ENCODE data around the gene METRNL. TPM values are rescaled to one million over a fixed set of nuclear protein-coding genes. Genes with fewer than 3 reads are reported as not detected.

METRNL gene
- total RNA-seq, 2 experiments from 2014 or later, result 23.3 to 24.1 TPM

DNA sequence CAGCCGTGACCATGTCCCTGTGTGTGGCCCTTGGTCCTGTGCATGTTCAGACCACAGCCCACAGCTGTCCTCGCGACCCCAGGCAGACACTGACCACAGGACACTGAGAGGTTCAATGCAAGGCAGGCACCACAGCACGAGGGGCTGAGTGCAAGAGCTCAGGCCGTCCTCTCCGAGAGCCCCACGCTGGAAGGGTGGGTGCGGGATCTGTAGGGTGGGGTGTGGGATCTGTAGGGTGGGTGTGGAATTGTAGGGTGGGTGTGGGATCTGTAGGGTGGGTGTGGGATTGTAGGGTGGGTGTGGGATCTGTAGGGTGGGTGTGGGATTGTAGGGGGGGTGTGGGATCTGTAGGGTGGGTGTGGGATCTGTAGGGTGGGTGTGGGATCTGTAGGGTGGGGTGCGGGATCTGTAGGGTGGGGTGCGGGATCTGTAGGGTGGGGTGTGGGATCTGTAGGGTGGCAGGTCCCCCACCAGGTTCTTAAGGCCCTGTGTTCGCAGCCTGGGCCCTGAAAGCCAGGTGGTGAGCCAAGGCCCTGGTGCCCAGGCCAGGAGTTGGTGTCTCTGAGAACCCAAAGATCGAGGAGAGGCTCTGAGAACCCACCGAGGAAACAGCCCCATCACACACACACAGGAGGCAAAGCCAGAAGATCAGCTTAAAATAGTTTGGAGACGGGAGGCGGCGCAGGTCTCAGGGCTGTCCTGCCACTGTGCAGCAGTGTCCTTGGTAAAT is 48.2 kb downstream of the METRNL start:
- H3K9me3 Mint-ChIP-seq, result no peaks in the 10 kb centered on the region
- CTCF ChIA-PET, result no interaction called here

DNA sequence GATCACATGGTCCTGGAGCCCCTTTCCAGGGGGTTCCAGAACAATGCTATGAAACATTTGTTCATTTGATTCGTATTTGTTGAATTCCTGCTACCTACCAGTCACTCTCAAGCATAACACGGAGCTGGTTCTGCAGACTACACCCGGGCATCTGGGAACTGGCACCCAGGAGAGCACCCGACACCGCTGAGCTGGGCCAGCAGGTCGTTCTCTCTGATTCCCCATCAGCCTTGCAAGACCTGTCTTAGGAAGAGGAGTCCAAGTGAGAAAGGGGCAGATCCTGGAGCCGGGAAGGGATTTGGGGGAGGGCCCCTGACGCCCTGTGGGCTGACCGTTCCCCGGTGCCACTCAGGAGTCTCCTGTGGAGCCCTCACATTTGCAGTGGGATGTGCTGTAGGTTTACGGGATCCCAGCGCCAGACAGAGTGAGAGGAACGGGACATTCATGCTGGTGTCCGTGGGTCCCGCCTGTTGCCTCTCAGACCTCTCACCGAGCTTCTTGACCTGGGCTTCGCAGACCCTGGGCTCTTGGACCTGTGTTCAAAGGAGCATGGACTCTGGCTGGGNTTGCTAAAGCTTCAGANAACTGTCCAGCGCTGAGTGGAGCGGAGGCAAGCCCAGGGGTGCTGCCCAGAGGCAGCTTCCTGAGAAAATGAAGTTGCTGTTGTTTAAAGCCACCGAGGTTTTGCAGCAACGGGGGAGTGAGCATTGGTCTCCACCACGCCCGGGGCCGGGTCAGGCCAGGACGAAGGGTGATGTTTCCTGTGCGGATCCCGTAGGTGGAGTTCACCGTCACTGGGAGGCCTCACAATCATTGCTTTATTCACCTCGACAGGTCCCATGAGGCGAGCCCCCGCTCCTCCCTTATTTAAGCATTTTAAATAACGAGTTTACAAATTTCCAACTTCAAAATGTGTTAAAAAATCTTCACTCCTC is 49.2 kb downstream of the METRNL start:
- DNase-seq, result no peak
- POLR2A ChIA-PET, result no interaction called here
- Mint-ChIP-seq H3K27me3 (peaks cover 21% of the 10 kb centered on the region), H3K27ac (no peak overlapping the region), H3K4me3 (no peak overlapping the region), H3K36me3 (ENCODE audit: low read depth) (no peaks in the 10 kb centered on the region), H3K4me1 (ENCODE audit: low read depth) (peaks cover 17% of the 10 kb centered on the region), H3K9me3 (no peaks in the 10 kb centered on the region)
- CTCF ChIA-PET, result no interaction called here
- no peak for ATAC-seq
- TF ChIP-seq, protein P1, sequence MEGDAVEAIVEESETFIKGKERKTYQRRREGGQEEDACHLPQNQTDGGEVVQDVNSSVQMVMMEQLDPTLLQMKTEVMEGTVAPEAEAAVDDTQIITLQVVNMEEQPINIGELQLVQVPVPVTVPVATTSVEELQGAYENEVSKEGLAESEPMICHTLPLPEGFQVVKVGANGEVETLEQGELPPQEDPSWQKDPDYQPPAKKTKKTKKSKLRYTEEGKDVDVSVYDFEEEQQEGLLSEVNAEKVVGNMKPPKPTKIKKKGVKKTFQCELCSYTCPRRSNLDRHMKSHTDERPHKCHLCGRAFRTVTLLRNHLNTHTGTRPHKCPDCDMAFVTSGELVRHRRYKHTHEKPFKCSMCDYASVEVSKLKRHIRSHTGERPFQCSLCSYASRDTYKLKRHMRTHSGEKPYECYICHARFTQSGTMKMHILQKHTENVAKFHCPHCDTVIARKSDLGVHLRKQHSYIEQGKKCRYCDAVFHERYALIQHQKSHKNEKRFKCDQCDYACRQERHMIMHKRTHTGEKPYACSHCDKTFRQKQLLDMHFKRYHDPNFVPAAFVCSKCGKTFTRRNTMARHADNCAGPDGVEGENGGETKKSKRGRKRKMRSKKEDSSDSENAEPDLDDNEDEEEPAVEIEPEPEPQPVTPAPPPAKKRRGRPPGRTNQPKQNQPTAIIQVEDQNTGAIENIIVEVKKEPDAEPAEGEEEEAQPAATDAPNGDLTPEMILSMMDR (IDR thresholded peaks at IDR 0.05), result no peak
- intact Hi-C loops (cut with micrococcal nuclease), result no loop called here

More for the DNA sequence above, 48.2 kb downstream of the METRNL start:
- Mint-ChIP-seq H3K27ac (no peak overlapping the region), H3K4me1 (ENCODE audit: low read depth) (peaks cover 17% of the 10 kb centered on the region), H3K4me3 (no peak overlapping the region), H3K36me3 (ENCODE audit: low read depth) (no peaks in the 10 kb centered on the region), H3K27me3 (peaks cover 23% of the 10 kb centered on the region)
- POLR2A ChIA-PET, result no interaction called here
- DNase-seq, result no peak
- intact Hi-C loops (cut with micrococcal nuclease), result no loop called here
- no peak for ATAC-seq
- TF ChIP-seq, protein P1 (IDR thresholded peaks at IDR 0.05), result no peak

DNA sequence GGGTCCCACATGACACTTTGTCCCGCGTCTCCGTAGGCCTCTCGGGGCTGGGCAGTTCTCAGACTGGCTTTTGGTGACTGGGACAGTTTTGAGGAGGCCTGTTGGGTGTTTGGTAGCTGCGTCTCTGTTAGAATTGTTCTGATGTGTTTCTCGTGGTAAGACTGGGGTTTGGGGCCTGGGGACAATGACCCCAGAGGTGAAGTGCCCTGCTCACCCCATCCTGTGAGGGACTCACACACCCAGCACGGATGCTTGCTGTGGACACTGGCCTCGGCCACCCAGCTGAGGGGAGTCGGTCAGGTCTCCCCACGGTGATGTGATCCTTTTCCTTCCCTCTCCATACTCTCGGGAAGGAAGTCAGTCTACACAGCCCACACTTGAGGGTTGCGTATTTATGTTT is 50.3 kb downstream of the METRNL start:
- DNase-seq (no peak), ATAC-seq (no peak)
- Mint-ChIP-seq H3K9me3 (no peaks in the 10 kb centered on the region), H3K27me3 (peaks cover 17% of the 10 kb centered on the region), H3K4me3 (no peak overlapping the region), H3K27ac (no peak overlapping the region), H3K4me1 (ENCODE audit: low read depth) (peaks cover 14% of the 10 kb centered on the region), H3K36me3 (ENCODE audit: low read depth) (no peaks in the 10 kb centered on the region)
- ChIA-PET POLR2A (no interaction called here), CTCF (no interaction called here)
- TF ChIP-seq, protein P1 (IDR thresholded peaks at IDR 0.05), result no peak
- intact Hi-C loops (cut with micrococcal nuclease), result no loop called here

DNA sequence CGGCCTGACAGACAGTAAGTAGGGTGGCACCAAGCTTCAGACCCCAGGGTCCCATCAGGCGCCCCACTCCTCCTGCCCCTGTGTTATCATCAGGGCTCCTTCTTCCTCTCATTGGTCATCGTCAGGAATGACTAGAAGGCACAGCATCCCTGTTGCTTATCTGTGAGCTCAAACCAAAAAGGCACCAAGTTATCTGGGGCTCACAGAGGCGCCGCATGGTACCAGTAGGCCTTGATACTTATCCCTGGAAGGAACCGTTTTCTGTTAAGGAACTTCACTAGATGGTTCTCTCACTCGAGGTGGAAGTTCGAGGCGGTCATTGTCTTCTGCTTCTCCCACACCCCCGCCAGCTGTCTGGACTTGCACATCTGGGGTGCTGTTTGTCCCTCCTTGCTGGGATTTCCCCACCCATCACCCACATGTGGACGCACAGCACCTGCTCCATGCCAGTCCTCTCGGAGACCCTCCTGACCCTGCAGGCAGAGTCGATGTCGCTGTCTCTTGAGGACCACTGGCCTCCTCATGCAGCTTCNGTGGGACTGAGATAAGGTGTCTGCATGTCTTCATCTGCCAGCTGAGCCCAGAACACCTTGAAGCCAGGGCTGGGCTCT is 52.1 kb downstream of the METRNL start:
- ATAC-seq (no peak), DNase-seq (no peak)
- TF ChIP-seq, protein P1 (IDR thresholded peaks at IDR 0.05), result no peak
- no peaks in the 10 kb centered on the region for H3K36me3 Mint-ChIP-seq (ENCODE audit: low read depth)
- no peak overlapping the region for H3K4me3 Mint-ChIP-seq
- H3K27ac Mint-ChIP-seq, result no peak overlapping the region
- CTCF ChIA-PET, result no interaction called here
- H3K9me3 Mint-ChIP-seq, result no peaks in the 10 kb centered on the region
- POLR2A ChIA-PET, result interaction anchor here (1.0 kb wide), 1 partner anchor 15 kb away, joined by 3 read pairs; no protein-coding TSS in a partner anchor
- H3K27me3 Mint-ChIP-seq, result peaks cover 2% of the 10 kb centered on the region
- H3K4me1 Mint-ChIP-seq (ENCODE audit: low read depth), result no peaks in the 10 kb centered on the region
- intact Hi-C loops (cut with micrococcal nuclease), result no loop called here

All from activated CD8-positive, alpha-beta T cell treated with anti-CD3 and anti-CD28 coated beads for 36 hours (primary cell).